22Rv1 (cell line): Measurements from ENCODE around the gene CBY1.
A peak's percentile ranks its signal among the peaks of the same experiment; 100 is the strongest.

Experiments used
- H3K27ac ChIP-seq: fragments of 450-650 bp; 2 replicates; pipeline ENCODE4 v1.5.1; 2017
- ZFX ChIP-seq: fragments of 450-650 bp; IDR thresholded peaks from 2 replicates; pipeline ENCODE4 v1.6.1; 2017; ENCODE audit warnings: antibody characterized with exemption, borderline replicate concordance
- TF ChIP-seq, protein P1 (sequence below): fragments of 450-650 bp; IDR thresholded peaks from 2 replicates; pipeline ENCODE4 v1.5.1; 2017; ENCODE audit warnings: mild to moderate bottlenecking

CBY1 gene

DNA sequence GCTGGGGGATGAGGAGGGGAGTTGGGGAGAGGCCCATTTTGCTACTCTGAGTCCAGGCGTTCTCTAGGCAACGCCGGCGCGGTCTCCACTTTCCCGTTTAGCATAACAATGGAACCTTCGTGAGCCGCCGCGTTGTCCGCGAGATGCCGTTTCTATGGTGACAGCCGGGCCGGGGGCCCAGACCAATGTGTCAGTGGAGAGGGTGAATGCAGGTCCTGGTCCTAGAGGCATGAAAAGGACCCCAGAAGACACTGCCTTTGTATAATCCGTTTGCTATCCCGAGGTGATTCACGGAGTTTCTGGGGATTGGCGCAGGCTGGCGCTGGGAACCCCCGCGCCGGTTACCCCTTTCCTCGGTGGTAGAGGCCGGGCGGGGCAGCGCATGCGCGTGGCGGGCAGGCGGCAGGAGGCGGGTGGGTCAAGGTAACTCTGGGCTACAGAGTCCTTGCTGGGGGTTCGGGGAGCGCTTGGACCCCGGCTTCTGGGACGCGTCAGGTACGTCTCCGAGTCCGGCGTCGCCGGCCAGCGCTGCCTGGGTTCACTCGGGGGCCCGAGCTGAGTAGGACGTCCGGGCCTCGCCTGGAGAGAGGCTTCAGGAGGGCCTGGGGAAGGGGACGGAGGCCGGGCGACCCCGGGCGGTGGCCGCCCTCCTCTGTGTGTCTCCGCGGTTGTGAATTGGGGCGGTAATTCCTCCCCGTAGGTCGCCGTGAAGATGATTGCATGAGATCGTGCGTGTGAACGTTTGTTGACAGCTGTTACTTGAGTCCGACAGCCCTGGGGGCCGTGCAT, at the start of gene CBY1, which contains the start of gene FAM227A:
CBY1 (plus strand) TSS at position 383 of the 789 bp plus-strand sequence. CDS start 11,417 bp downstream, outside the sequence.
FAM227A (minus strand) TSS at position 137 of the 789 bp plus-strand sequence. CDS start 6,224 bp downstream, outside the sequence.
- no peak for TF ChIP-seq ZFX
- TF ChIP-seq, protein P1, sequence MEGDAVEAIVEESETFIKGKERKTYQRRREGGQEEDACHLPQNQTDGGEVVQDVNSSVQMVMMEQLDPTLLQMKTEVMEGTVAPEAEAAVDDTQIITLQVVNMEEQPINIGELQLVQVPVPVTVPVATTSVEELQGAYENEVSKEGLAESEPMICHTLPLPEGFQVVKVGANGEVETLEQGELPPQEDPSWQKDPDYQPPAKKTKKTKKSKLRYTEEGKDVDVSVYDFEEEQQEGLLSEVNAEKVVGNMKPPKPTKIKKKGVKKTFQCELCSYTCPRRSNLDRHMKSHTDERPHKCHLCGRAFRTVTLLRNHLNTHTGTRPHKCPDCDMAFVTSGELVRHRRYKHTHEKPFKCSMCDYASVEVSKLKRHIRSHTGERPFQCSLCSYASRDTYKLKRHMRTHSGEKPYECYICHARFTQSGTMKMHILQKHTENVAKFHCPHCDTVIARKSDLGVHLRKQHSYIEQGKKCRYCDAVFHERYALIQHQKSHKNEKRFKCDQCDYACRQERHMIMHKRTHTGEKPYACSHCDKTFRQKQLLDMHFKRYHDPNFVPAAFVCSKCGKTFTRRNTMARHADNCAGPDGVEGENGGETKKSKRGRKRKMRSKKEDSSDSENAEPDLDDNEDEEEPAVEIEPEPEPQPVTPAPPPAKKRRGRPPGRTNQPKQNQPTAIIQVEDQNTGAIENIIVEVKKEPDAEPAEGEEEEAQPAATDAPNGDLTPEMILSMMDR = no peak
- H3K27ac ChIP-seq = peak within 1 kb of the TSS; percentile 80

DNA sequence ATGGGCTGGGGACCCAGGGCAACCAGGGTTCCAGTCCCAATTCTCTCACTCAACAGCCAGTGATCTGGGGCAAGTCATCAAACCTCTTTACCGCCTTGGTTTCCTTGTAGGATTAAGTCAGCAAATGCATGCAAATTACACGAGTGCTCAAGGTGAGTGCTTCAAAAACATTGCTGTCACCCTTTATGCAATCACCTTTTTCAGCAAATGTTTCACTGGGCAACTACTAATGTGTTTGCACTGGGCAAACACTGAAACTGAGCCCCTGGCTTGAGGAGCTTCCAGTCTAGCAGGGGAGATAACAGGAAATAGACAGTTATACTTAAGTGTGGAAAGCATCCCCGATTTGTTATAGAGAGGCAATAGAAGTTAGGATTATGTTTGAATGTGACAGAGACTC, 48.8 kb upstream of the CBY1 start:
- H3K27ac ChIP-seq = no peak overlapping the region
- TF ChIP-seq, protein P1 = no peak
- TF ChIP-seq ZFX = no peak

DNA sequence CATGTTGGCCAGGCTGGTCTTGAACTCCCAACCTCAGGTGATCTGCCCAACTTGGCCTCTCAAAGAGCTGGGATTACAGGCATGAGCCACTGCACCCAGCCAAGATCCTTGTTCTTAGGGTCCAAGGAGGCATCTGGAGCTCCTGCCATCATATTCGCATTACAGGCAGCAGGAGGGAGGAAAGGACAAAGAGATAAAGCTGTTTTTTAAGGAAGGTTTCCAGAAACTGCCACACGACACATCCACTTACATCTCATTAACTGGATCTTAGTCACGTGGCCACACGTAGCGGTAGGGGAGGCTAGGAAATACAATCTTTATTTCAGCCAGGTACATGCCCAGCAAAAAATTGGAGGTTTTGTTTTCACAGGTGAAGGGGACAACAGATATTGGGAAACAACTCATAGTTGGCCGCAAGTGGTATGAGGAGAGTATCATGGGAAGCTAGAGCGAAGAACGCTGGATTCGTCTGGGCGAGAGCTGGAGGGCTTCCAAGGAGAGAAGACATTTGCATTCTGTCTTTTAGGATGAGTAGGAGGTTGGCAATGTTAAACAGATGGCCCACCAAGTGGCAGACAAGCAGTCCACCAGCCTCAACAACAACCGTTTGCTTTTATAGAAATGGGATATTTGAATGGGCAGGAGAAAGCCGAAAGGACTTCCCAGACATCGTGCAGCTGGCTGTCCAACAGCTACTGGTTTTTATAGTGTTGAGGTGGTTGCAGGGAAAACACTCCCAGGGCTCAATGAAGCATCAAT, 47.3 kb upstream of the CBY1 start:
- no peak for TF ChIP-seq ZFX
- TF ChIP-seq, protein P1 = no peak
- H3K27ac ChIP-seq = no peak overlapping the region

DNA sequence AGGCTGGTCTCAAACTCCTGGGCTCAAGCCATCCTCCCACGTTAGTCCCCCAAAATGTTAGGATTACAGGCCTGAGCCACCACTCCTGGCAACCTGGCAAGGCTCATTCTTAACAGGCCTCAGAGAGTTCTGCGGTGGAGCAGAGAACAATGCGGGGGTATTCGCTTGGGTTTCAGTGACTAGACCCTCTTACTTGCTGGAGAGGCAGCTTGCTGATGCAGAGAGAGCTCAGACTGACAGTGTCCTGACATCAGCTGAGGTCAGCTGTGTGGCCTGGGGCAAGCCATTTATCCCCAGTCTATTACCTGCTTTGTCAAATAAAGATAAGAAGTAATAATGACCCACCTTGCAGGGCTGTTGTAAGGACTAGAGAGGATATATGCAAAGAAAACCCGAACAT, 46.2 kb upstream of the CBY1 start:
- TF ChIP-seq, protein P1 = no peak
- TF ChIP-seq ZFX = no peak
- no peak overlapping the region for H3K27ac ChIP-seq

DNA sequence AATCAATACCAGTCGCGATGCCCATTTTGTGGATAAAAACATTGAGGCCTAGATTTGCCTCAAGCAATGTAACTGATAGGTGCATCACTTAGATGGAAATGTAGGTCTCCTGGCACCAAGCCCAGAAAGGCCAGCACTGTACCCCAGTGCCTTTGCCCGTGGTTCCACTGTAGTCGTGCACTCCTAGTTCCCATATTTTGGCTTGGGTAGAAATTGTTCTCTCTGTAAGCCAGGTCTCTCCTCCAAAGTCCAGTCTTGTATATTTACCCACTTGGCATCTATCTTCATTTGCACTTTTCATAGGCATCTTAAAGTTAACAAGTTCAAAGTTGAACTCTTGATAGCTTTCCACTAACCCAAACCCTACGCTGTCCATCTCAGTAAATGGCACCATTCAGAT, 44.9 kb upstream of the CBY1 start:
- H3K27ac ChIP-seq = no peak overlapping the region
- no peak for TF ChIP-seq ZFX
- TF ChIP-seq, protein P1 = no peak

DNA sequence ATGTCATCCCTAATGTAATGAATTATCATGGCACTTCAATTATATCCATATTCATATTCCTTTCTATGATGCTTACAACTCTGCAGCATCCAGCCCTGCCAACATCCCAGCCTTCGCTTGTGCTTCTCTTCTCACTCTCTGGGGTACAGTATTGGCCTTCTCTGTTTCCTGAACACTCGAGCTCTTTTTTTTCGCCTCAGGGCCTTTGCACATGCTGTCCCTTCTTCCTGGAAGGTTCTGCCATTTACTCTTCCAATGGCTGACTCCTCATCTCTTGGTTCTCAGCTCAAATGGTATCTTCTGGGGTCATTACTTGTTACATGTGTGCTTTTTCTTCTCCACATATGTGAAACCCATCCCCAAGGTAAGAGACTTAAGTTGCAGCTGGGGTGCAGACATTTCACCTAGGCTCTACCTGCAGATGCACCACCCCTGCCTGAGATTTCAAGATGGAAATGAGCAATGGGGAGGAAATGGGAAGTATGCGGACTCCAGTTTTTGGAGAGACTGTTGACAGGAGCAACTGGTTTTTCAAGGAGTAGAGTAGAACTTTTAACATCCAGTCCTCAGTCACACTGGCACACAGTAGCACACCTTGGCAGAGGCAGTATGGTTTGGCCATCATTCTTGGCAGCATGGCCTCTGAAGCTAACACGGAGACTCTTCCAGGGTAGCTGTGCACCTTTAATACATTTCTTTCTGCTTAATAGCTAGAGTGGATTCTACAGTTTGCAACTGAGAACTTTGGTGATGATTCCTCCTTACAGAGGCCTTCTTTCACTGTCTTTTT, 44.0 kb upstream of the CBY1 start:
- TF ChIP-seq, protein P1 = no peak
- TF ChIP-seq ZFX = no peak
- no peak overlapping the region for H3K27ac ChIP-seq
